Activated T-cell treated with anti-CD3 and anti-CD28 coated beads, Interleukin-2, amount 50 U/mL, for 72 hours (primary cell): ENCODE data around the gene DDX10. TPM values are rescaled to one million over a fixed set of nuclear protein-coding genes. Genes with fewer than 3 reads are reported as not detected.

Experiments used
- ATAC-seq, 2 donors: fragments of 150-1000 bp; cut with Tn5 transposase; replicated peaks in 1 of 2; 2 replicates each; pipeline ENCODE4 v1.10.0; 2021; ENCODE audit warnings: moderate library complexity in 2 of 2, mild to moderate bottlenecking in 1 of 2
- DNase-seq, 2 donors: peaks; one replicate each; pipeline ENCODE4 v3.0.0; 2021 to 2022; ENCODE audit warnings: mixed read lengths in 1 of 2
- H3K27ac Mint-ChIP-seq: one replicate; pipeline ENCODE4 v1.8.0; 2022; ENCODE audit warnings: mild to moderate bottlenecking, moderate library complexity, mixed read lengths
- H3K27me3 Mint-ChIP-seq: one replicate; pipeline ENCODE4 v1.8.0; 2022; ENCODE audit warnings: low read depth, mixed read lengths
- H3K36me3 Mint-ChIP-seq, 2 donors: one replicate each; pipeline ENCODE4 v1.8.0; 2022; ENCODE audit warnings: mixed read lengths in 2 of 2, mild to moderate bottlenecking in 1 of 2; ENCODE audit not compliant: insufficient read depth in 2 of 2
- H3K4me1 Mint-ChIP-seq: one replicate; pipeline ENCODE4 v1.8.0; 2022; ENCODE audit warnings: low read depth, mixed read lengths
- H3K4me3 Mint-ChIP-seq, 2 donors: one replicate each; pipeline ENCODE4 v1.8.0; 2022; ENCODE audit warnings: mild to moderate bottlenecking in 2 of 2, mixed read lengths in 2 of 2, moderate library complexity in 2 of 2
- H3K9me3 Mint-ChIP-seq, 2 donors: one replicate each; pipeline ENCODE4 v1.8.0; 2022; ENCODE audit warnings: mixed read lengths in 2 of 2
- total RNA-seq, 2 donors: library from RNA; stranded (reverse); gene quantifications; one replicate each; pipeline ENCODE4 v1.2.3, GENCODE V29; 2022

The DDX10 gene
- total RNA-seq, 2 donors from 2014 or later = 24.9 to 32.7 TPM

GRCh38 chr11:108835624-108836023 lies 170.8 kb downstream of the DDX10 start:
- Mint-ChIP-seq H3K4me3 (no peak overlapping the region), H3K36me3 (peaks cover 3 to 12% of the 10 kb centered on the region in 2 donors), H3K27me3 (no peaks in the 10 kb centered on the region), H3K4me1 (peaks cover 22% of the 10 kb centered on the region), H3K27ac (no peak overlapping the region), H3K9me3 (no peaks in the 10 kb centered on the region)
- ATAC-seq (no peak), DNase-seq (no peak)

DNA sequence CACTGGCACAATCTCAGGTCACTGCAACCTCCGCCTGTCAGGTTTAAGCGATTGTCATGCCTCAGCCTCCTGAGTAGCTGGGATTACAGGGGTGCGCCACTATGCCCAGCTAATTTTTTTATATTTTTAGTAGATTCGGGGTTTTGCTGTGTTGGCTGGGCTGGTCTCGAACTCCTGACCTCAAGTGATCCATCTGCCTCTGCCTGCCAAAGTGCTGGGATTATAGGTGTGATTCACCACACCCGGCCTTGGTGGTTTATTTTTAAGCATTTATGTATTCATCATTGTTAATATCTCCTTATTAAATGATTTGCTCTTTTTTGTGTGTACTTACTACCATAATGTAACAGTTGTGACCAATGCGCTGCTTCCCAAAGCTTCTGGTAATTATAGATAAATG lies 171.7 kb downstream of the DDX10 start:
- Mint-ChIP-seq H3K36me3 (peaks cover 3 to 13% of the 10 kb centered on the region in 2 donors), H3K4me1 (peaks cover 25% of the 10 kb centered on the region)
- ATAC-seq = no peak

GRCh38 chr11:108838102-108838791 lies 173.4 kb downstream of the DDX10 start:
- Mint-ChIP-seq H3K27me3 (no peaks in the 10 kb centered on the region), H3K36me3 (peaks cover 3 to 16% of the 10 kb centered on the region in 2 donors), H3K27ac (no peak overlapping the region), H3K9me3 (no peaks in the 10 kb centered on the region), H3K4me1 (peaks cover 25% of the 10 kb centered on the region), H3K4me3 (no peak overlapping the region)
- ATAC-seq = no peak
- DNase-seq = no peak

More for the DNA sequence above, 171.7 kb downstream of the DDX10 start:
- Mint-ChIP-seq H3K4me3 (no peak overlapping the region), H3K9me3 (no peaks in the 10 kb centered on the region), H3K27ac (no peak overlapping the region), H3K27me3 (no peaks in the 10 kb centered on the region)
- DNase-seq = no peak

DNA sequence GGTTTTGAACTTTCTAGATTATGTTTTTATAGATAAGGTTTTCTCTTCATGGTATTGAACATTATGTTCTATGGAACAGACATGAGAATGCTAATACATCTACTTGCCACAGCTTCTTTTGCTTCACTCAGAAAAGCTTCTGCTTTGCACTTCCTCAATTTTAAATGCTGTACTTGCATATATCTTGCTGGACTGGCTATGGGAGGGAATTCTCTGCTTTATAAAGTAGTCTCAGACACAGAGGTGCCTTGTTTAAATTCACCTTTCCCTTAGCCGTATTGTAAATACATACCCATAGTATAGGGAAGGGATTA lies 173.9 kb downstream of the DDX10 start:
- ATAC-seq = no peak

DNA sequence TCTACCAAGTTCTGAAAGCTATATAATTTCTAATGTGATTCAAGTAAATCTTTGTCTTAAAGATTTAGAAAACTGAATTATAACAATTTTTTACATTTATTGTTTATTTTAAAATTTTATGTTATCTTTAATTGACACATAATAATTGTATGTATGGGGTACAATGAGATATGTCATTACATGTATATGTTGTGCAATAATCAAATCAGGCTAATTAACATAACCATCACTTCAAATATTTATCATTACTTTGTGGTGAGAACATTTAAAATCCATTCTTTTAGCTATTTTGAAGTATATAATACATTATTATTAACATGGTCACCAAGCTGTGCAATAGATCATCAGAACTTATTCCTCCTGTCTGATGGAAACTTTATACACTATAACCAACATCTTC lies 181.1 kb downstream of the DDX10 start:
- ATAC-seq (no peak), DNase-seq (no peak)
- Mint-ChIP-seq H3K27me3 (no peaks in the 10 kb centered on the region), H3K9me3 (no peaks in the 10 kb centered on the region), H3K4me1 (peaks cover 2% of the 10 kb centered on the region), H3K36me3 (peaks cover 0 to 5% of the 10 kb centered on the region in 2 donors), H3K4me3 (no peak overlapping the region), H3K27ac (no peak overlapping the region)

More for the DNA sequence above, 173.9 kb downstream of the DDX10 start:
- Mint-ChIP-seq H3K27ac (no peak overlapping the region), H3K4me3 (no peak overlapping the region), H3K9me3 (no peaks in the 10 kb centered on the region), H3K27me3 (no peaks in the 10 kb centered on the region), H3K36me3 (peaks cover 3 to 16% of the 10 kb centered on the region in 2 donors), H3K4me1 (peaks cover 25% of the 10 kb centered on the region)
- DNase-seq = no peak

DNA sequence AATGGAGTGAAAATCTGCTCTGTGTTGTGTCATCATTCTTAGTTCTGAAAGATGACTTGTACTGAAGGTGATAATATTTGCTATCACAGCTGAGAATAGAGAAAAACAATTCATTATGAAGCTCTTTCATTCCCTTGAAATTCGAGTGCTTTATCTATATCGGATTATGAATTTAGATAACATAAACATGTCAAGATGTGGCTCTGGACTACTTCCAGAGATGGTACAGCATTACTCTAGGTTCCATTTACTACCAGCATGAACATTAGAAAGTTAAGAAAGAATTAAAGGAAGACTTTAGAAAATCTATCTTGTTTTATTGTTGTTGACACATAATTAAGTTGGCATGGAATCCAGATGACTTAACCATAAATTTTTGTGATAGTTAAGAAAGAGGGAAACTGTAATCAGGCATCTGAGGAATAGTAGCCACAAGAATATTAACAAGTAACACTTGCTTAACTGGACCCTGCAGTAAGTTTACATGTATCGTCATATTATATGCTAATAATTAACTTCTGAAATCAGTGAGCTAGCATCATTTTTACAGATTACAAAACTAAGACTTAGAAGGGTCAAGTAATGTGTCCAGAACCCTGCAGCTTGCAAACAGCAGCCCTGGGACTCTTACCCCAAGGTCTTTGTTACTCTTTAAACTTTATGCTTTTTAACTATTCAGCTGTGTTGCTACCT lies 182.6 kb downstream of the DDX10 start:
- no peak overlapping the region for H3K4me3 Mint-ChIP-seq
- DNase-seq (no peak), ATAC-seq (no peak)
- H3K9me3 Mint-ChIP-seq = no peaks in the 10 kb centered on the region
- peaks cover 6% of the 10 kb centered on the region for H3K4me1 Mint-ChIP-seq
- peaks cover 0 to 7% of the 10 kb centered on the region in 2 donors for H3K36me3 Mint-ChIP-seq
- no peak overlapping the region for H3K27ac Mint-ChIP-seq
- H3K27me3 Mint-ChIP-seq = no peaks in the 10 kb centered on the region

GRCh38 chr11:108851781-108852180 lies 186.9 kb downstream of the DDX10 start:
- Mint-ChIP-seq H3K27me3 (no peaks in the 10 kb centered on the region), H3K4me3 (no peak overlapping the region), H3K27ac (peak overlapping the region; percentile 75), H3K9me3 (no peaks in the 10 kb centered on the region), H3K4me1 (peaks cover 39% of the 10 kb centered on the region), H3K36me3 (peaks cover 0 to 2% of the 10 kb centered on the region in 2 donors)
- DNase-seq = no peak
- no peak for ATAC-seq

- ATAC-seq = no peak
- H3K4me3 Mint-ChIP-seq = no peak overlapping the region
- peaks cover 0 to 2% of the 10 kb centered on the region in 2 donors for H3K36me3 Mint-ChIP-seq
Measured at GRCh38 chr11:108852701-108853100, 187.8 kb downstream of the DDX10 start.

DNA sequence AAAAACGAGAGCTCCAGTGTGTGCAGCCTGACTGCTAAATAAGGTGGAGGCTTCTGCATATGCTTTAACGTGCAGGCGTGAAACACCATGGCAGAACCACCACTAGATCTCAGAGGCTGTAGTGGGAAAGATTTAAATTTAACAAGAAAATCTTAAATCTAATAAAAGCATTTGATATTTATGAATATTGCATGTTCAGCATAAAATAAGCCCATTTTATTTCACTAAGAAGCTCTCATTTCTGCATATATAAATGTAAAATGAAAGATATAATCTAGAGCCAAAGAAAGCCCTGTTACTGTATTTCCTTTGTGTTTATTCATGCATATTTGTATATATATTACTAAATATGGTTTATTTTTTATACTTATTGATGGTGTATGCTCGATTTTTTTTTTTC lies 188.3 kb downstream of the DDX10 start:
- Mint-ChIP-seq H3K4me1 (peaks cover 39% of the 10 kb centered on the region), H3K4me3 (no peak overlapping the region), H3K27ac (no peak overlapping the region), H3K27me3 (no peaks in the 10 kb centered on the region), H3K36me3 (peaks cover 2% of the 10 kb centered on the region in 2 donors), H3K9me3 (no peaks in the 10 kb centered on the region)
- no peak for DNase-seq
- no peak for ATAC-seq

More at GRCh38 chr11:108852701-108853100, 187.8 kb downstream of the DDX10 start:
- H3K4me1 Mint-ChIP-seq = peaks cover 39% of the 10 kb centered on the region
- no peak overlapping the region for H3K27ac Mint-ChIP-seq
- no peak for DNase-seq
- H3K9me3 Mint-ChIP-seq = no peaks in the 10 kb centered on the region
- no peaks in the 10 kb centered on the region for H3K27me3 Mint-ChIP-seq

GRCh38 chr11:108853864-108854263 lies 189.0 kb downstream of the DDX10 start:
- Mint-ChIP-seq H3K36me3 (peaks cover 2 to 5% of the 10 kb centered on the region in 2 donors), H3K27me3 (no peaks in the 10 kb centered on the region), H3K9me3 (no peaks in the 10 kb centered on the region), H3K4me3 (peak overlapping the region; percentile 76 to 86), H3K4me1 (peaks cover 39% of the 10 kb centered on the region), H3K27ac (peak overlapping the region; percentile 96)
- ATAC-seq = peak; percentile 34 to 55
- DNase-seq = no peak

- H3K9me3 Mint-ChIP-seq = no peaks in the 10 kb centered on the region
- peaks cover 2 to 6% of the 10 kb centered on the region in 2 donors for H3K36me3 Mint-ChIP-seq
- peak; percentile 72 to 82 for ATAC-seq
- peak overlapping the region; percentile 76 to 86 for H3K4me3 Mint-ChIP-seq
- no peak for DNase-seq
- H3K27me3 Mint-ChIP-seq = no peaks in the 10 kb centered on the region
- peak overlapping the region; percentile 96 for H3K27ac Mint-ChIP-seq
- peaks cover 39% of the 10 kb centered on the region for H3K4me1 Mint-ChIP-seq
Measured at GRCh38 chr11:108854346-108854745, 189.5 kb downstream of the DDX10 start.

DNA sequence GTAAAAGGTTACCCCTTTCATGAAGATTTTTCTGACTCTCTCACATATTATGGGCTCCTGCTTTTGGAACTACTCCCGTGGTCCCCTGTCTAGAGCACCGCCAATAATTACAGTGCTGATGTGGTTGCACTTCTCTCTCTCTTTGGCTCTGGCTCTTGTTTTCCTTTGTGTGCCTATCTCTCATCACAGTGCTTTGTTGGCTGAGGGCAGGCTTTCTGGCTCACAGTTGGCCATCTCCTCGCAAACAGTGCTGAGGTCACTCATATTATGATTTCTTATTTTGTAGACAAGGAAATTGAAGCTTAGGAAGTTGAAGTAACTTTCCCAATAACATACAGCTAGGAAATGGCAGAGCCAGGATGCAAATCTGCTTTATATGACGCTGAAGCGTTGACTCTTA lies 192.5 kb downstream of the DDX10 start:
- DNase-seq (no peak), ATAC-seq (no peak)
- Mint-ChIP-seq H3K36me3 (peaks cover 0 to 6% of the 10 kb centered on the region in 2 donors), H3K27ac (no peak overlapping the region), H3K9me3 (no peaks in the 10 kb centered on the region), H3K4me3 (no peak overlapping the region), H3K4me1 (peaks cover 37% of the 10 kb centered on the region), H3K27me3 (no peaks in the 10 kb centered on the region)

DNA sequence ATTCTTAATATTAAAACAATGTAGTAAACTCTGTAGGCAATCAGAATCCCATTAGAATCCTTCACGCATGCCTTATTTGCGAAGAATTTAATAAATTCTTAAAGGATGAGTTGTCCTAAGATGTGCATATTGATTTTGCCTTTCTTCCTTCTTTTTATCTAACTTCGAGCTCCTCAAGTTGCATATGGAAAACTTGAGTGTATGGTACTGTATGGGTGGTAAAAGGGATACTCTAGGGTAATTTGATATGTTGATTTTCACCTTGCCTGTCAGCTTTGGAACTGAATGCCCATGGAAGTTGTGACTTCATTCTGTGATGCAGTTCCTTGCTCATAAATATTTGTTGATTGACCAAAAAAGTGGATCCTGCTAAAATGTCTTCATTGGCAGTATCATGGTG lies 193.8 kb downstream of the DDX10 start:
- ATAC-seq (no peak), DNase-seq (no peak)
- Mint-ChIP-seq H3K27me3 (no peaks in the 10 kb centered on the region), H3K4me1 (peaks cover 32% of the 10 kb centered on the region), H3K9me3 (no peaks in the 10 kb centered on the region), H3K4me3 (no peak overlapping the region), H3K27ac (no peak overlapping the region), H3K36me3 (peaks cover 0 to 6% of the 10 kb centered on the region in 2 donors)
